Peyer's patch (tissue), 4 donors: Measurements from ENCODE around the gene PEG3.

Experiments
- POLR2A ChIP-seq, 2 donors: fragments of 450-650 bp; IDR thresholded peaks; one replicate each; pipeline ENCODE4 v1.5.1; 2017; ENCODE audit warnings: antibody characterized with exemption in 2 of 2, mild to moderate bottlenecking in 2 of 2, moderate library complexity in 2 of 2
- TF ChIP-seq, protein P1 (sequence below), 6 experiments: fragments of 450-650 bp in 4 of 6; fragments of 200-600 bp in 2 of 6; sonication (generic) in 1 of 6; IDR thresholded peaks; one replicate each; pipeline ENCODE4 v1.5.1; 2017 to 2019; ENCODE audit warnings: antibody characterized with exemption in 6 of 6, mild to moderate bottlenecking in 3 of 6, moderate library complexity in 1 of 6

DNA sequence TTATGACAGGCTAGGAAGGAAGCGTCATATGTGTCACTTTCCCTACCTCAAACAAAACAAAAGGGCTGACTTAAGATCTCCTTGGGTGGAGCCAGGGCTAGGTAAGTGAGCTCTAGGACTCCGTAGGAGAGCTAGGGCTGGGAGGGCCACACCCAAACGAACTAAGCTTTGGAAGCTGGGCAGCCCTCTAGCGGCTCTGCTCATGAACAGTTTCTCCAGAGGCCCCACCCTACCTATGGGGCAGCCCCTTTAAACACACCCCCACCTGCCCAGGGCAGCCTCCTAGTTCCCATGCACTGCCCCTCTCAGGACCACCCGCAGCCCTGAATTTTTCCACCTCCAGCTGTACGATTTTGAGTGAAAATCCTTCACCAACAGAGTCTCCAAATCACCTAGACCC, 3.5 kb downstream of the PEG3 start:
- TF ChIP-seq POLR2A (IDR thresholded peaks at IDR 0.05): no peak
- TF ChIP-seq, protein P1, sequence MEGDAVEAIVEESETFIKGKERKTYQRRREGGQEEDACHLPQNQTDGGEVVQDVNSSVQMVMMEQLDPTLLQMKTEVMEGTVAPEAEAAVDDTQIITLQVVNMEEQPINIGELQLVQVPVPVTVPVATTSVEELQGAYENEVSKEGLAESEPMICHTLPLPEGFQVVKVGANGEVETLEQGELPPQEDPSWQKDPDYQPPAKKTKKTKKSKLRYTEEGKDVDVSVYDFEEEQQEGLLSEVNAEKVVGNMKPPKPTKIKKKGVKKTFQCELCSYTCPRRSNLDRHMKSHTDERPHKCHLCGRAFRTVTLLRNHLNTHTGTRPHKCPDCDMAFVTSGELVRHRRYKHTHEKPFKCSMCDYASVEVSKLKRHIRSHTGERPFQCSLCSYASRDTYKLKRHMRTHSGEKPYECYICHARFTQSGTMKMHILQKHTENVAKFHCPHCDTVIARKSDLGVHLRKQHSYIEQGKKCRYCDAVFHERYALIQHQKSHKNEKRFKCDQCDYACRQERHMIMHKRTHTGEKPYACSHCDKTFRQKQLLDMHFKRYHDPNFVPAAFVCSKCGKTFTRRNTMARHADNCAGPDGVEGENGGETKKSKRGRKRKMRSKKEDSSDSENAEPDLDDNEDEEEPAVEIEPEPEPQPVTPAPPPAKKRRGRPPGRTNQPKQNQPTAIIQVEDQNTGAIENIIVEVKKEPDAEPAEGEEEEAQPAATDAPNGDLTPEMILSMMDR (IDR thresholded peaks at IDR 0.05): no peak
